Mucosa of gallbladder (tissue), 1 donor: ENCODE results near the gene TFAP2E. TPM values are rescaled to one million over a fixed set of nuclear protein-coding genes. Genes with fewer than 3 reads are reported as not detected.

ENCODE experiments used
- DNase-seq: peaks from one replicate; pipeline ENCODE4 v3.0.0-alpha.2; 2020; ENCODE audit warnings: low spot score
- total RNA-seq: library from RNA; stranded (reverse); gene quantifications from one replicate; pipeline ENCODE4 v1.2.1, GENCODE V29; 2021
- donor health status: DM: no; HTN: no; CAD: no.

Gene TFAP2E
- total RNA-seq, 1 donor from 2014 or later: 0.66 TPM

DNA sequence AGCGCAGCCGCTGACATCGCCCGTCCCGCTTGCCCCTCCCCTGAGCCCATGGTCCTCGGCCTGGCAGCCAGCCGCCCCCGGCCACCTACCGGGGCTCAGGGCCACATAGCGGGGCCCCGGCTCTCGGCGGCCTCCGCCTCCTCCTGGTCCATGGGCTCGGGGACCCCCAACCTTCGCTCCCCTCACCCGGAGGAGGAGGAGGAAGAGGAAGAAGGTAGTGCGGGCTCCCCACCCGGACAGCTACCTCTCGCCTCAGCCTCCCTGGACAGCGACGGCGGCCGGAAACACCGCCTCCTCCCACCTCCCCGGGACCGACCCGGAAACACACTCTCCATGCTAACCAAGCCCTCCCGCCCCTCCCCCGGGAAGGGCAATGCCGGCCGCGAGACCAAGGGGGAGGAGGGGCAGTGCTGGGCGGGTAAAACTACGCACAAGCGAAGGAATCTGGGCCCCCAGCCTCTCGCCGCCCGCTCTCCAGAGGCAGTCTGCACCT lies 15.9 kb upstream of the TFAP2E start, which contains the start of gene KIAA0319L:
Gene KIAA0319L (minus strand): TSS at position 286 of the 493 bp plus-strand sequence. CDS start 2,912 bp downstream, outside the sequence.
- DNase-seq: peak; percentile 86

DNA sequence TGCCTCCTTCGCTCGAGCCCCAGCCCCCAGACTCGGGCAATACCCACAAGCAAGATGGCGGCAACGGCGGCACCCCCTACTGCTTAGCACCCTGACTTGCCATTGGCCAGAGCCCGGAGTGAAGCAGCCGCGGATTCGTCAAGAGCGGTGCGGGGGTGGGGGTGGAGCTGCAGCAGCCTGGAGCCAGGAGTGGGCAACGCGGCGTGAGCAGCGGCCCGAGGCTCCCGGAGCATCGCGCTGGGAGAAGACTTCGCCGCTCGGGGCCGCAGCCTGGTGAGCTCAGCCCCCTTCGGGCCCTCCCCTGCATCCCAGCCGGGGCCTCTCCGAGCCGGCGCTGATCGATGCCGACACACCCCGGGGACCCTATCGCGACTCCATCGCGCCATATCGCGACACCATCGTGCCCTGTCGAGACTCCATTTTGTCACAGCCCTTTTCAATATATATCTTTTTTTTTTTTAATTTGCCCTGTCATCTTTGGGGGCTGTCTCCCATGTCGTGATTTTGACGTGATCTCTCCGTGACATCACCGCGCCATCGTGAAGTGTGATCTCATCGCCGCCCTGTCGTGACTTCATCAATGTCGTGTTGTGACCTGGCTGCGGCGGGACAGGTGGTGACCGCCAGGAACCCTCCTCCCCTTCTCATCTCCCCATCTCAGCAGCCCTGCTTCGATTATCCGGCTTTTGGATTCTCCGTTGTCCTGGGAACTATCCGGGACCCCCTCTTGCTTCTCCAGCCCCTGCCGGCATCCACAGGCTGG lies 15.3 kb upstream of the TFAP2E start, which contains the start of gene NCDN:
Gene NCDN (plus strand): TSS at position 189 of the 763 bp plus-strand sequence. CDS start 392 bp downstream, at position 581.
- peak; percentile 96 for DNase-seq

DNA sequence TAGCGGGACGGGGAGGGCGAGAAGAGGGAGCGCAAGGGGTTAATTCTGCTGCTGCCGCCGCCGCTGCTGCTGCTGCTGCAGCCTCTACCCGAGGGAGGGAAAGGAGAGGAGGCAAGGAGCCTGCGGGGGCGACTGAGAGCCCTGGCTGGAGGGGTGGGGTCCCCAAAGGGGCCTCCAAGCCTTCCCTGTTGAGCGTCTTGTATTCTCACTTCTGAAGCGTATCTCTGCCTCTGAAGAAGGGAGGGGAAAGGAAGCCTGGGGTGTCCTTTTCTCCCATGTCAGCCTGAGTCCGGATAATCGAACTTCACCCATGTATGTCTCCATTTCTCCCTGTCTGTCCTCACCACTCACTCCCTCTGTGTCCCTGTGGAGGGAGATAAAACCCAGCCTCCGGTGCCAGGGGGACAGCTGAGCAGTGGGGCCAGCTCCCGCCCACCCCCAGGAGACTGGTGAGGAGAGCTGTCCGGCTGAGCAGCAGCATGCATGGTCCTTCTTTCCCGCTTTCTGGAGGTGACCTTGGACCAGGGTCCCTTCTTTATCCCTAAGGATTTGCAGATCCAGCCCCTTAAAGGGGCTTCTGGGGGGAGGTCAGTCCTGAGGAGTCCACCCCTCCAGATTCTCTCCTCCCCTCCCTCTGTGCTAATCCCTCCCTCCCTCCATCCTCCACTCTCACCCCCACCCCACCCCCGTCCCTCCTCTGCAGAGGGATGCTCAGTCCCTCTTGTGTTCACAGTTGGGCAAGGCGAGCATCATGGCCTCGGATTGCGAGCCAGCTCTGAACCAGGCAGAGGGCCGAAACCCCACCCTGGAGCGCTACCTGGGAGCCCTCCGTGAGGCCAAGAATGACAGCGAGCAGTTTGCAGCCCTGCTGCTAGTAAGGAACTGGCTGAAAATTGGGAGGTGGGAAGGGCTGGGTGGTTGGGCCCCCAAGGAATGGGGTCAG lies 14.5 kb upstream of the TFAP2E start:
- DNase-seq: no peak

DNA sequence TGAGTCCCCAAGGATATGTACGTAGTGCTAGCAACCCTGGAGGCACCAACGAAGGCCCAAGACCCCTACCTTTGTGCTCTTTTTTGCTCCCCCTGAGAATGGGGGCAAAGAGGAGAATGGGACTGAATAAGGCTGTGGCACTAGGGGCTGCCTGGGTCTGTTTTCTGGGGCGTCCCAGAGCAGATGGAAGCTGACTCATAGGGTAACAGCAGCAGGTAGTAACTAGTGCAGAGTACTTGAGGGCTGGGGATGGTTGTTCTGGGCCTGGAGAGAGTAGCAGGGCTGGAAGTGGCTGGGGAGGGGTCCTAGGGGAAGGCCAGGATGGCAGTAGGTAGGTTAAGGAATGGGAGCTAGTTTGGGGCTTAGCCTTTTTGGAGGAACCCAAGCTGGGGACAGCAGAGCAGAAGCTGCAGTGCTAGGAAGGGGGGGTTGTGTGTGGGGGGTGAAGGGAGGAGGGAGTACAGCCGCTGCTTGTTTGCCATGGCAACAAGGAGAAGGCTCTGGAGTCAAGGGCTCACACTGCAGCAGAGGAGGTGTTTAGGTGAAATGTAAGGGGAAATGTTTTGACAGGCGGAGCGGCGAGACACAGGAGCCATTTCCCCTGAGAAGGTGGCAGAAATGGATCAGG lies 13.7 kb upstream of the TFAP2E start:
- no peak for DNase-seq

DNA sequence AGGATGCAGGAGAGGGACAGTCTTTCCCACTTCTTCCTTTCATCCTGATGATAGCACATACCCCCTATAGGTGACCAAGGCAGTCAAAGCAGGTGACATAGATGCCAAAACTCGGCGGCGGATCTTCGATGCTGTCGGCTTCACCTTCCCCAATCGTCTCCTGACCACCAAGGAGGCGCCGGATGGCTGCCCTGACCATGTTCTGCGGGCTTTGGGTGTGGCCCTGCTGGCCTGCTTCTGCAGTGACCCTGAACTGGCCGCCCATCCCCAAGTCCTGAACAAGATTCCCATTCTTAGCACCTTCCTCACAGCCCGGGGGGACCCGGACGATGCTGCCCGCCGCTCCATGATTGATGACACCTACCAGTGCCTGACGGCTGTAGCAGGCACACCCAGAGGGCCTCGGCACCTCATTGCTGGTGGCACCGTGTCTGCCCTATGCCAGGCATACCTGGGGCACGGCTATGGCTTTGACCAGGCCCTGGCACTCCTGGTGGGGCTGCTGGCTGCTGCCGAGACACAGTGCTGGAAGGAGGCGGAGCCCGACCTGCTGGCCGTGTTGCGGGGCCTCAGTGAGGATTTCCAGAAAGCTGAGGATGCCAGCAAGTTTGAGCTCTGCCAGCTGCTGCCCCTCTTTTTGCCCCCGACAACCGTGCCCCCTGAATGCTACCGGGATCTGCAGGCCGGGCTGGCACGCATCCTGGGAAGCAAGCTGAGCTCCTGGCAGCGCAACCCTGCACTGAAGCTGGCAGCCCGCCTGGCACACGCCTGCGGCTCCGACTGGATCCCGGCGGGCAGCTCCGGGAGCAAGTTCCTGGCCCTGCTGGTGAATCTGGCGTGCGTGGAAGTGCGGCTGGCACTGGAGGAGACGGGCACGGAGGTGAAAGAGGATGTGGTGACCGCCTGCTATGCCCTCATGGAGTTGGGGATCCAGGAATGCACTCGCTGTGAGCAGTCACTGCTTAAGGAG lies 12.6 kb upstream of the TFAP2E start:
- DNase-seq: peak; percentile 75

DNA sequence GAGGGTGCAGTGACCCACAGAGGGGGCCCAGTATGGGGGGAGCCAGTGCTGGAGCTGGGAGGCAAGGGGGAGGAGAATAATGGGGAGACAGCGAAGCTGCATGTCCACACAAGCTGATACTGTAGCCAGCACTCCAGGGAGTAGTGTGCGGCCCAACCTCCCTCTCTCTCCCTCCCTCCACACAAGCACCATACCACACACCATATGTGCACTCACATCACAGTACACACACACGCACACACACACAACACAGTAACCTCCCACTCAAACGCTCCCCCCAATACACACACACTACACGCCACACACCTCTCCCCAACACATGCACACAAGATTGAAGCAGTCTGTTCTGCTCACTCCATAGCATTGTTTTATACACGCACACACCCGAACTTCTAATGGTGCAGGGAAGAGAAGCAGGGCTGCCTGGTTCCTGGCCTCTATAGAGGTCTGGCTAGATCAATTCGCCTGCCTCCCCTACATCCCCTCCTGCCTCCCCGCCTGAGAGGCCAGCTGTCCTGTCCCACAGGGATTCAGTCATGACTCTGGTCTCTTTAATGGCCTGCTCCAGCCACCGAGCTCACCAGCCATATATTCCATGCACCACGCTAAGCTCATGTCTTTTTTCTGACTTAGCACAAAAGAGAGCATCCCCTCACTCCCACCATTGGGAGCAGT lies 11.7 kb upstream of the TFAP2E start:
- DNase-seq: no peak

DNA sequence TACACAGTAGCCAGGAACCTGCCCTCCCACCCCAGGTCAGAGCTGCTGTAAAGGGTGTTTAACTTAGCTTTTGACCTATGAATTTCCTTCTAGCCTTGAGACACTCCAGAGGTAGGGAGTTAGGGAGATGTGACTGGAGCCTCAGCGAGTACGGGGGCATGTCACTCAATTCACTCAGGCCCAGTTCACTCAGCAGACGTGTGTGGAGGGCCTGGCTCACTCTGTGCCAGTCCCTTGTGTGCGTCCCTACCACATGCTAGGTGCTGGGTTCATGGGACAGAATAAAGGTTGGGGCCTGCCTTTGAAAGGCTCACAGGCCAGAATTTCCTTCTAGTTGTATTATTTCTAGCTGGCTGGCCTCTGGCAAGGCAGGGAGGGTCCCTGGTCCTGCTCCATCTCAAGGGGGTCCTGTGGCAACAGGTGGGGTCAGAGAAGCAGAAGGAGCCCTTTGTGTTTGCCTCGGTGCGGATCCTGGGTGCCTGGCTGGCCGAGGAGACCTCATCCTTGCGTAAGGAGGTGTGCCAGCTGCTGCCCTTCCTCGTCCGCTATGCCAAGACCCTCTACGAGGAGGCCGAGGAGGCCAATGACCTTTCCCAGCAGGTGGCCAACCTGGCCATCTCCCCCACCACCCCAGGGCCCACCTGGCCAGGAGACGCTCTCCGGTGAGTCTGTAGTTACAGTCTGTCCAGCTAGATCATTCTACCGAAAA lies 11.0 kb upstream of the TFAP2E start:
- DNase-seq: no peak

DNA sequence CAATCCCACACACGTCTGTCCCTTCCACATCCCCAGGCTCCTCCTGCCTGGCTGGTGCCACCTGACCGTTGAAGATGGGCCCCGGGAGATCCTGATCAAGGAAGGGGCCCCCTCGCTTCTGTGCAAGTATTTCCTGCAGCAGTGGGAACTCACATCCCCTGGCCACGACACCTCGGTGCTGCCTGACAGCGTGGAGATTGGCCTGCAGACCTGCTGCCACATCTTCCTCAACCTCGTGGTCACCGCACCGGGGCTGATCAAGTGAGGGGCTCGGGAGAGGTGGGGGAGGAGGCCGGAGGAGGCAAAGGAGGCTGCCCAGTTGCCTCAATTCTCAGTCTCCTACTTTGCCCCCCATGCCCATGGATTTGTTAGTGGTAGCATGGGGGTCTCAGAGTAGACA lies 9.9 kb upstream of the TFAP2E start:
- no peak for DNase-seq

DNA sequence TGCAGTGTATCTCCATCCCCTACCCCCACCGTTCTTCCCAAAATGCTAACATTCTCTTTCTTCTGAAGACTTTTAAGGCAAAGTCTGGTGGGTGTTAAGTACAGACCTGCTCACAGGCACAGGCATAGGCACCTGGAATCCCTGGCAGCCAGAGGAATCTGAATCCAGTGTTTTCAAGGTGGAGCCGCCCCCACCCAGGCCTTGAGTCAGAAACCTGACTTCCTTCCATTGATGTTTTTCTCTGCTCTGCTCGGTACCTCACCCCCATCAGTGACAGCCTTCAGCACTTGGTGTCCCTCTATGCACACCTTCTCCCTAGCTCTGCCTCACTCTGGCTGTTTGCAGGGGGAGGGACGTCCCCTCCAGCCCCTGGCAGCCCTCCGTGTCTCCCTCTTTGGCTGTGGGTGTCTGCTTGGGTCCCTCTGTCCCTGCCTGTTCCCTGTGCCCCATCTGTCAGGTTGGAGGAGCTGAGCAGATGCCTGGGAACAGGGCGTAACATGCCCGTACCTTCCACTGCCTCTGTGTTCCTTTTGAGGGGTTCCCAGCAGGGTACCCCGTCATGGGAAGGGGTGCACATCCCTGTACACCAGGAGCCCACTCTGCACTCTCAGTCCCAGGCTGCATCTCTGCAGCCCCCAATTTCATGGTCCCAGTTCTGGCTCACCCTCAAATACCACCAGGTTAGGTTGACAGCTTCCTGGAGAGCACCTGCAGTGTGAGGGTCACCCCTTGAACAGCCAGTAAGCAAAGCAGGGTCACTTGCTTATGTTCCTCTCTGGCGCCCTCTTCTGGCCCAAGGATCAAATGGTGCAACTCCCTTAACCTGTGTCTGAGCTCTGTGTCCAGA lies 8.9 kb upstream of the TFAP2E start:
- DNase-seq: peak; percentile 79

DNA sequence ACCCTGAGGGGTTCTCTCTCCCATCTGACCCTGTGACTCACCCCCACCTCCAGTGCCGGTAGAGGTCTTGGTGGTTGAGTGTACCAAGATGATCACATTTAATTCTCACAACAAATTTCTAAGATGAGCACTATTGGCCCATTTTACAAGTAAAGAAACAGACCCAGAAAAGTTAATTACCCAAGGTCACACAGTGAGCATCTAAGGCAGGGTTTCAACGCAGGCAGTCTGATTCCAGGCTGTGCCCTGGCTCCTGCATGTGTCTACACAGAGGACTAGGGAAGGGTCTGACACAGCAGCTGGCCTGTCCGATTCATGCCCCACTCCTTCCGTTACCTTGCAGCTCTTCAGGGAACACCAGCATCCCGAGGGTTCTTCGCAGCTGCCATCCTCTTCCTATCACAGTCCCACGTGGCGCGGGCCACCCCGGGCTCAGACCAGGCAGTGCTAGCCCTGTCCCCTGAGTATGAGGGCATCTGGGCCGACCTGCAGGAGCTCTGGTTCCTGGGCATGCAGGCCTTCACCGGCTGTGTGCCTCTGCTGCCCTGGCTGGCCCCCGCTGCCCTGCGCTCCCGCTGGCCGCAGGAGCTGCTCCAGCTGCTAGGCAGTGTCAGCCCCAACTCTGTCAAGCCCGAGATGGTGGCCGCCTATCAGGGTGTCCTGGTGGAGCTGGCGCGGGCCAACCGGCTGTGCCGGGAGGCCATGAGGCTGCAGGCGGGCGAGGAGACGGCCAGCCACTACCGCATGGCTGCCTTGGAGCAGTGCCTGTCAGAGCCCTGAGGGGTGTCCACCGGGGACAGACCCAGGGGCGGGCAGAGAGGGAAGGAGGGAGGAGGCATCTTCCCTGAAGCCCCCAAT lies 8.0 kb upstream of the TFAP2E start:
- no peak for DNase-seq

DNA sequence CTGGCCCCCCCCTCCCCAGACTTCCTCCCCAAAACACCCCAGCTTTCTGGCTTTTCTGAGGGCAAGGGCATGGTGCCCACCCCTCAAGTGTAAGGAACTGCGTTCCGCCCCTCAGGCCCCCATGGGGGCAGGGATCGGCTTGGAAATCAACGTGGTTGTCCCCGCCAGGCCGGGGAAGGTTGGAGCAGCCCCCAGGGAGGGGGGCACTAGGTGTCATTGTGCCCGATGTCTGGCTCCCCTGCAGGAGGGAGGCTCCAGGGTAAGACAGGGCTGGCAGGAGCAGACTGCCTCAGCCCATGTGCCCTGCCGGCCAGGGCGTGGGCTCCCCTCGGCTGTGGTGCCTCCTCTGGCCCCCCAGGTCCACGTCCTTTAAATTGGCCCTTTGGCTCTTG lies 7.4 kb upstream of the TFAP2E start:
- DNase-seq: no peak

DNA sequence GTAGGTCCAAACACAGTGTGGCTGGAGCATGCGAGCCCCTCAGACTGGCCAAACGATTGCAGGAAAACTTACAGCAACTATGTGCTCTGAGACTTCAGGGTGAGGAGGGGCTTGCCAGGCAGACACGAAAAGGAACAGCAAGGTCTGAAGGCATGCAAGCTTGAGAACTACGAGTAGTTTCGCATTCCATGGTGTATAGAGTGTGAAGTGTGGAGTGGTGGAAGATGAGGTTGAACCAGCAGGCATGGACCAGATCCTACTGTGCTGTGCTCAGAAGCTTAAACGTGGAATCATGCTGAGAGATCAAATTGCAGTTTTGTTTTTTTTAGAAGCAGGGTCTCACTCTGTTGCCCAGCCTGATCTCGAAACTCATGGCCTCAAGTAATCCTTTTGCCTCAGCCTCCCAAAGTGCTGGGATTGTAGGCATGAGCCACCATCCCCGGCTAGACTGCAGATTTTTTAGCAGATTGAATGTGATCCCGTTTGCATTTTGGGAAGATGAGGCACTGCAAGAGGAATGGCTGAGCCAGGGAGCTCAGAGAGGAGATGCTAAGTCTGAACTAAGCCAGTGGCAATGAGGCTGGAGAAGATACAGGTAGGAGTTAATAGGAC lies 5.1 kb upstream of the TFAP2E start:
- DNase-seq: no peak

DNA sequence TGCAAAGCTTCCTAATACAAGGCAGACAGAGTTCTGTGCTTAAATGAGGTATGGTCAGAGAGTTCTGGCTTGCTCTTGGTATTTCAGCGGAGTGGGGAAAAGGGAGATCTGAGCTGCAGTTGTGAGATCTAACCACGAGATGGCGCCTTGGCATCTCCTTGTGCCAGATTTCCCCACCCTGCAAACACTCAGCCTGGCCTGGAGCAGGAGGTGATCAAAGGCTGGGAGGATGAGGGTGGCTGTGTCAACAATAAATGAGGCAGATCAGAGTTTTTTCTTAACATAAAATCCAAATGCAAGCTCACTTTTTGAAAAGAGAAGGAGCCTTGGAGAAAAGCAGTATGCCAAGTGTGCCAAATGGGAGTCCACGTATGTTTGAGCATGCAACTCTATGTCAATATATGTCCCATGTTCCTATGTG lies 4.1 kb upstream of the TFAP2E start:
- DNase-seq: peak; percentile 69

DNA sequence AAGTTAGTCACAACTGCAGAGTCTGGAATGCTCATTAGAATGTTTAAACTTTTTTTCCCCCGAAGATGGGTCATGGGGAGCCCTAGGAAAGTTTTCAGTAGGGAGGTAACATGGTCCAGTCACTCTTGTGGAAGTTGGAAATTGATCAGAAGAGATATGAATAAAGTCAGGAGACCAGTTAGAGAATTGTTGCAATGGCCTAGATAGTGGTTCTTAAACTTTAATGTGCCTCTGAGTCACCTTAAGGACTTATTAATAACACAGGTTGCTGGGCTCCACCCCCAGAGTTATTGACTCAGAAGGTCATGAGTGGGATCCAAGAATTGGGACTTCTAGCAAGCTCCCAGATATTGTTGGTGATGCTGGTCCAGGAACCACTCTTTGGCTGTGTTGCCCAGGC lies 3.2 kb upstream of the TFAP2E start:
- DNase-seq: no peak

DNA sequence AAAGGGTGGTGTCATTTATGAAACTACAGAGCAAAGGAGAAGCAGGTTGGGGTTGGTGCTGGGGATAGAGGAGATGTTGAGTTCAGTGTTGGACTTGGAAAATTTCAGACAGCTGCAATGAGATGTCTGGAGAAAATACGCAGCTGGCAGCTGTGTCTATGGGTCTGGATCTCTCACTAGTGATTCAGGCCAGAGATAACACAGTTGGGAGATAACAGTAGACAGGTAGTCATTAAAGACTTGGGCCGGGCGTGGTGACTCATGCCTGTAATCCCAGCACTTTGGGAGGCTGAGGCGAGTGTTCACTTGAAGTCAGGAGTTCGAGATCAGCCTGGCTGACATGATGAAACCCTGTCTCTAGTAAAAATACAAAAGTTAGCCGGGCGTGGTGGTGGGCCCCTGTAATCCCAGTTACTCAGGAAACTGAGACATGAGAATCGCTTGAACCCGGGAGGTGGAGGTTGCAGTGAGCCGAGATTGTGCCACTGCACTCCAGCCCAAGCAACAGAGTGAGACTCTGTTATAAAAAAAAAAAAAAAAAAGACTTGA lies 2.5 kb upstream of the TFAP2E start:
- no peak for DNase-seq

DNA sequence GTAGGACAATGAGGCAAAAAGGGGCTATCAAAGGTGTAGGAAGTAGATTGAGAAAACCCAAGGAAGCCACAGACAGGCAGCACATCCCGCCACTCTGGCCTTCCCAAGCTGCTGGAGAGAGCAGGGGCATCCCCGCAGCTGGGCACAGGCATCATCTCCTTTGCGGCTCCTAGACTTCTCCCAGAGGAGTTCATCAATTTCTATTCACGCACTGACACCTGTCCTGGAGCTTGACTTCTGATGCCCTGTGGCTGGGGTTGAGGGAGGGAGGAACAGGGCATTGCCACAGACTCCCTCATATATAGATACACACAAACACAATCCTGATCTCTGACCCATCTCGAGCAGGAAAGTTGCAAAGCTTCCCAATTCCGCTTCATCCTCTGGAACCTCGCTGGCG lies 1.9 kb upstream of the TFAP2E start:
- no peak for DNase-seq

DNA sequence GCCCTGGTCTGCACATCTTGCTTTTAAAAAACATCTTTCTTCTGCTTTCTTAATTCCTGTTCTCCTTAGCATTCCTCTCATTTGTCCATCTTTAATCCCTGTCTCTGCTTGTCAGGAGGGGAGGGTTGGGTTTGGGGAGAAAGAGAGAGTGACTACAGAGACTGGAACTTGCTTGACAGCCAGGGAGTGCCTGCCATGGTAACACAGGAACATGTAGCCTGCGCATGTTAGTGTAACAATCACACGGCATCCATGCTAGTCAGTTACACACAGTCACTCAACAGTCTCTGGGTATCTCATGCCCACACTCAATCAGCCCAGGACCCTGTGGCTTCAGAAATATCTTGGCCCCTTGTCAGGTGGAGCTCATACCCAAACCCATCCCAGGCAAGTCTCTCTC lies 818 bp upstream of the TFAP2E start:
- DNase-seq: no peak
